HL-60 (cell line): ENCODE data around the gene VAV2.

ENCODE experiments used
- DNase-seq, 2 experiments: peaks; one replicate each; pipeline ENCODE4 v3.0.0-alpha.2; 2010 to 2020; ENCODE audit warnings: low read depth in 1 of 2, low spot score in 1 of 2
- H3K27ac ChIP-seq: fragments of 250-450 bp; sonication (Bioruptor Pico); replicated peaks from 2 replicates; pipeline ENCODE4 v1.5.1; 2020; ENCODE audit warnings: mild to moderate bottlenecking, moderate library complexity
- H3K27me3 ChIP-seq: fragments of 250-450 bp; sonication (Bioruptor Pico); 2 replicates; pipeline ENCODE4 v1.5.1; 2021; ENCODE audit warnings: mild to moderate bottlenecking, moderate library complexity; ENCODE audit not compliant: insufficient read depth, poor library complexity, severe bottlenecking
- H3K4me3 ChIP-seq: replicated peaks from 2 replicates; pipeline ENCODE4 v1.5.1; 2011; ENCODE audit warnings: mild to moderate bottlenecking, control low read depth, low read length; ENCODE audit not compliant: insufficient read depth
- CTCF ChIP-seq: IDR thresholded peaks from one replicate; pipeline ENCODE4 v1.5.1; 2011; ENCODE audit warnings: low read length, control low read depth, inconsistent platforms; ENCODE audit not compliant: insufficient read depth
- GABPA ChIP-seq: IDR thresholded peaks from 2 replicates; pipeline ENCODE4 v1.6.1; 2012; ENCODE audit warnings: low read depth
- POLR2AphosphoS5 ChIP-seq: IDR thresholded peaks from 2 replicates; pipeline ENCODE4 v1.6.1; 2012; ENCODE audit warnings: low read depth
- REST ChIP-seq: IDR thresholded peaks from 2 replicates; pipeline ENCODE4 v1.6.1; 2012; ENCODE audit warnings: low read depth; ENCODE audit not compliant: insufficient replicate concordance
- SPI1 ChIP-seq: IDR thresholded peaks from 2 replicates; pipeline ENCODE4 v1.6.1; 2012; ENCODE audit warnings: low read depth, mild to moderate bottlenecking, borderline replicate concordance

VAV2 gene

DNA sequence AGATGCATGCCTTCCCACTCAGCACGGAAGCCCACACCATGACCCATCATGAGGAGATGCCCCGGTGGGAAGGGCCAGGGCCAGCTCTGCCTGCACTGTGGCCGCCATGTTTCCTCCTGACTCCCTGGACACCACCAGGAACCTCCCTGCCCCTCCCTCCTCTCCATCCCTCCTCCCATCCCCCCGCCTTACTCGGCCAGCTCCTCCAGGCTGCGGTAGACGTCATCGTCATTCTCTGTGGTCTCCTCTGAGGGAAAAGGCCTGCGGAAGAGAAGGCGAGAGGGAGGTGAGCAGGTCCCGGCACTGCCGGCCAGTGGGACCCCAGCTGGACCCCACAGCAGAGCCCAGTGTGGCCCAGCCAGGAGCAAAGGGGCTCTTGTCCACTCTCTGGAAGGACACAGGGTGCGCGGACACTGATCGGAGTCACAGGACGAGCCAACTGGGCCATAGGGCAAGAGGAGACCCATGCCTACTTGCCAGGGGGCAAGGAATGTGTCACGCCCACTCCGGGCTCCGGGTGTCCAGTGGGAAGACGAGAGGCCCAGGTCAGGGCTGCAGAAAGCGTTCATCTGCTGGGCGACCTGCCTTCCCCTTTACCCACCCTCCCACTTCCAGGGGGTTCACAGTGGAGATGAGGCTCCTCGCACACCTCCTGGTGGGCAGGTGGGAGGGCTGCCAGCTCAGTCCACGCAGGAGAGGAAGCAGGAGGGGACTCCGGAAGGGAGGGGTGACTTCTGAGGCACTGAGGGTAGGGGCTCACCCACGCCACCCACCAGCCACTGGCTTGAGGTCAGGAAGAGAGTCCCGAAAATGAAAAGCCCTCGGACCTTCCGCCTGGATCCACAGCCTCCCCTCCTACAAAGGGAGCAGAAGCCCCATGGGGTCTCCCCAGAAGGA lies 157.8 kb downstream of the VAV2 start:
- no peak overlapping the region for H3K4me3 ChIP-seq
- no peaks in the 10 kb centered on the region for H3K27me3 ChIP-seq
- H3K27ac ChIP-seq = no peak overlapping the region
- no peak for DNase-seq
- TF ChIP-seq SPI1 = no peak
- TF ChIP-seq POLR2AphosphoS5 = no peak
- TF ChIP-seq REST = no peak
- TF ChIP-seq GABPA = no peak
- TF ChIP-seq CTCF = no peak

GRCh38 chr9:133833388-133834025 lies 158.6 kb downstream of the VAV2 start:
- no peak overlapping the region for H3K27ac ChIP-seq
- no peaks in the 10 kb centered on the region for H3K27me3 ChIP-seq
- no peak overlapping the region for H3K4me3 ChIP-seq
- no peak for DNase-seq
- TF ChIP-seq SPI1 = no peak
- no peak for TF ChIP-seq GABPA
- no peak for TF ChIP-seq CTCF
- no peak for TF ChIP-seq REST
- no peak for TF ChIP-seq POLR2AphosphoS5

GRCh38 chr9:133832877-133833276 lies 159.2 kb downstream of the VAV2 start:
- Histone ChIP-seq H3K27ac (no peak overlapping the region), H3K4me3 (no peak overlapping the region), H3K27me3 (no peaks in the 10 kb centered on the region)
- TF ChIP-seq POLR2AphosphoS5 (no peak), SPI1 (no peak), CTCF (no peak), REST (no peak), GABPA (no peak)
- DNase-seq = no peak
